ENCODE measurements around the gene GSG1L.

Gene GSG1L

DNA sequence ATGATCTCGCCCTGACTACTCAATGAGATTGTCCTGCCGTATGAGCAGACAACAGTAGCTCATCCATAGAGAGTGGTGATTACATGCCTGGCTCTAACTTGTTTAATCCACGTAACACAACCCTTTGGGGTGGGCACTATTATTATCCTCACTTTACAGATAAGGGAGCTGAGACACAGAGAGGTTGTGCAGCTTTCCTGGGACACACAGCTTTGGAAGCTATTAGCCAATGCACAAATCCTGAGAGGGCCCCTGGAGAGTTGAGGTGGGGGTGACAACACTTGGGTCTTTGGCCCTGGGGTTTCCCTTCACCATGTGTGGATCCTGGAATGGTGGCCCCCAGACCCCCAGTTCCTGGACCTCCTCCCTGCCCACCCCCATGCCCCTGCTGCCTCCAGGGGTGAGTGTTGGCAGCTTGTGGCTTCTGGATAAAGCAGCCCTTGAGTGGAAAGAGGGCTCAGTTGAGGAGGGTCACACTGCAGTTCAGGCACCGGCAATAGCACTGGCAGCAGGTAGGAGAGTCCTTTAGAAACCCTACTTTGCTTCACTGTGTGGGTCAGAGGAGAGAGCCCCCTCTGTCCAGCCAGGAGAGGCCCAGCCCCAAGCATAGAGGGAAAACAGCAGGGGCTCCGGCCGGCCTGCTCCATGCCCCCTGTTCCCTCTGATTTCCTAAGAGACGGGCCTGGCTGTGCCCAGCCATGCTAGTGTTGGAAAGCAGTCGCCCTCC, 282.9 kb downstream of the GSG1L start:
- Histone ChIP-seq H3K27me3 (ENCODE audit: control insufficient read depth, insufficient read depth, low read length) (no peaks in the 10 kb centered on the region), H3K4me1 (ENCODE audit: control insufficient read depth, insufficient read depth, low read length) (peaks cover 7% of the 10 kb centered on the region; the same call in 1 of the 2 replicates)

DNA sequence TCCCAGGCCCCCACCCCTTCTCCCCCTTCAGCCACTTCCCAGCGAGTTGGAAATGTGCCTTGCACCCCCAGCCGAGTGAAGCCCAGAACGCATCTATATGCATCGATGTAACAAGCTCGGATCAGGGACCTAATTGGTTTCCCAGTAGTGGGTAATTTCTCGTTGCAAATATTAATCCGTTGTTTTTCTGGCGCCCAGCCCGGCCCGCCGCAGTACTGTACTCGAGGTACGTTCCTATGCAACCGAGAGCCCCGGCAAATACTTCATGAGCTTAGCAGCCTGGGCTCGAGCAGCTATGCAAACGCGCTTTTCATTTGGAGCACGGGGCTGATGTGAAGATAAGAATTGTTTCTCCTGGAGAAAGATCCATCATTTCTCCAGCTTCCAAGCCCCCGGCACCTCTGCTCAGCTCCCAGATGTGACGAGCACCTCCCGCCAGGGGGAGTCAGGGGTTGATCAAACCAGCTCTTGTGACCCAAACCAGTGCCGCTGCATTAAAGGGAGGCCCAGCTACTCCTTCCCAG, 283.8 kb downstream of the GSG1L start:
- Histone ChIP-seq H3K36me3 (ENCODE audit: control insufficient read depth, insufficient read depth, low read length) (no peaks in the 10 kb centered on the region), H3K4me1 (ENCODE audit: control insufficient read depth, insufficient read depth, low read length) (peaks cover 7% of the 10 kb centered on the region; the same call in 1 of the 2 replicates), H3K9me3 (ENCODE audit: control insufficient read depth, insufficient read depth, low read length) (no peaks in the 10 kb centered on the region), H3K27ac (ENCODE audit: low read depth, low read length) (no peak overlapping the region), H3K27me3 (ENCODE audit: control insufficient read depth, insufficient read depth, low read length) (no peaks in the 10 kb centered on the region), H3K4me3 (ENCODE audit: low read depth, low read length) (no peak overlapping the region), H3K9ac (ENCODE audit: low read depth, low read length) (no peak overlapping the region)

More for the DNA sequence above, 282.9 kb downstream of the GSG1L start:
- no peaks in the 10 kb centered on the region for H3K36me3 ChIP-seq (ENCODE audit: control insufficient read depth, insufficient read depth, low read length)
- no peak overlapping the region for H3K9ac ChIP-seq (ENCODE audit: low read depth, low read length)
- no peak overlapping the region for H3K27ac ChIP-seq (ENCODE audit: low read depth, low read length)
- H3K4me3 ChIP-seq (ENCODE audit: low read depth, low read length), result no peak overlapping the region
- no peaks in the 10 kb centered on the region for H3K9me3 ChIP-seq (ENCODE audit: control insufficient read depth, insufficient read depth, low read length)

DNA sequence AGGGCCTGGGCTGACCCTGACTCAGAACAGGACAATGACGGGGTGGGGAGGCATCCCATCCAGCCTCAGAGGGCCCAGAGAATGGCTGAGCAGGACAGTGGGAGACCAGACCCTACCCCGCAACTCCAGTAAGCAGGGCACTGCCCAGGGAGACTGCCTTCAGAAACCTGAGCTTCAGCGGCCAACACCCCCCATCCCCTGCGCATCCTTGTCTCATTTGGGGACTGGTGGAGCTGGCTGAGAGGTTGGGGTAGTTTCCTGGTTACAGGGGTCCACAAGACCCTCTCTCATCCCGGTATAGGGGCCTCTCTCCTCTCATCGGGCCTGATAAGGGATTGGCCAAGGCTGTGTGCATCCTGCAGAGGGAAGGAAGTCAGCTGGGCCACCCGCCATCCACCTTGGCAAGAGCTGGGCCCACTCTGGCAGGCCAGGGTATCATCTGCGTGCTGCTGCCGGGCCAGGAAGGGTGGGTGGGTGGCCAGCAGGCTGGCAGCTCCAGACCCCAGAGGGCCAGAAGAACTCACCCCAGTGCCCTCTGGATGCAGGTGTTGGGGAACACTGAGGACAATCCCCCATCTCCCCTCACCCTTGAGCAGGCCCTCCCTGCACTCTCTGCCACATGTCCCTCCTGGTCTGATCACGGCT, 284.5 kb downstream of the GSG1L start:
- H3K27ac ChIP-seq (ENCODE audit: low read depth, low read length), result no peak overlapping the region
- H3K36me3 ChIP-seq (ENCODE audit: control insufficient read depth, insufficient read depth, low read length), result no peaks in the 10 kb centered on the region
- H3K9me3 ChIP-seq (ENCODE audit: control insufficient read depth, insufficient read depth, low read length), result no peaks in the 10 kb centered on the region
- H3K4me1 ChIP-seq (ENCODE audit: control insufficient read depth, insufficient read depth, low read length), result peaks cover 7% of the 10 kb centered on the region; the same call in 1 of the 2 replicates
- no peaks in the 10 kb centered on the region for H3K27me3 ChIP-seq (ENCODE audit: control insufficient read depth, insufficient read depth, low read length)
- H3K4me3 ChIP-seq (ENCODE audit: low read depth, low read length), result no peak overlapping the region
- no peak overlapping the region for H3K9ac ChIP-seq (ENCODE audit: low read depth, low read length)

DNA sequence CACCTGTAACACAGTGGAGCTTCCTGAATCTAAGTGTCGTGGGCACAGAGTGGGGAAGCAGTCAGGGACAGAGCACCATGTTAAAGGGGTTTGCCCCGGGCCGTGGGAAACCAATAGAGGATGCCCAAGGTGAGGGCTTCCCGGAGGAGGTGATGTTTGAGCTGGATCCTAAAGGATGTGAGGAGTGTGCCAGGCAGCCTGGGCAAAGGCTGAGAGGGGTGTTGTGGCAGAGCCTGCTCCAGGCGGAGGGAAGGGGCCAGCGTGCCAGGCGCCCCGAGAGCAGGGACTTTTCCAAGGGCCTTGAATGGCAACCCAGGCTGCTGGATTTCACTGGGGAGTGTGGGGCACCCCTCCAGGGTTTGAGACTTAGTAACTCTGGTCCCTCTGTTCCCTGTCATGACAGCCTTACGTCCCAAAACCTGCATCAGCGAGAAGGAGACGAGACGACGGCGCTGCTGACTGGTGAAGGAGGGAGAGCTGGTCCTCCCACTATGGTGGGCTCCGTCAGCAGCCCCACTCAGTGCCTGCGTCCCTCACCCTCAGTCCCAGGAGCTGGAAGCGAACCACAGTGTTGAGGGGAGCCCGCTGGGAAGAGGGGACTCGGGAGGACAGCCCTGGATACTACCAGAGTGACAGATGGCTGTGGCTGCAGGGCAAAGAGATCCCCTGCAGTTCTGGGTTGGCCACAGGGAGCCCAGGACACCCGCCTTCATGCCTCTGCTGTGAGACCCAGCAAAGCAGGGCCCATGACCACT, 285.2 kb downstream of the GSG1L start:
- Histone ChIP-seq H3K4me3 (ENCODE audit: low read depth, low read length) (no peak overlapping the region), H3K9me3 (ENCODE audit: control insufficient read depth, insufficient read depth, low read length) (no peaks in the 10 kb centered on the region), H3K4me1 (ENCODE audit: control insufficient read depth, insufficient read depth, low read length) (peaks cover 7% of the 10 kb centered on the region; the same call in 1 of the 2 replicates), H3K9ac (ENCODE audit: low read depth, low read length) (no peak overlapping the region), H3K36me3 (ENCODE audit: control insufficient read depth, insufficient read depth, low read length) (no peaks in the 10 kb centered on the region), H3K27ac (ENCODE audit: low read depth, low read length) (no peak overlapping the region), H3K27me3 (ENCODE audit: control insufficient read depth, insufficient read depth, low read length) (no peaks in the 10 kb centered on the region)

DNA sequence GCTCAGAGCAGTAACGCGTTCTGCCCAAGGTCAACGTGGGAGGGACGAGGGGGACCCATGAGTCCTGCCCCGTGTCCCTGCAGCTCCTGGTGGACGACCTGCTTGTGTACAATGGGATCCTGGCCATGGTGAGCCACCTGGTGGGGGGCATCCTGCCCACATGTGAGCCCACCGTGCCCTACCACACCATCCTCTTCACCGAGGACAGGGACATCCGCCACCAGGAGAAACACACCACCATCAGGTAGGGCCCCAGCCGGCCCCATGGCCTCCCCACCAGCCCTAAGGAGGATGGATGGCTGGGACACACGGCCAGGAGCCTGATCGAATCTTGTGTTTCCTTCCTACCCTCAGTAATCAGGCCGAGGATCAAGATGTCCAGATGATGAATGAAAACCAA, 286.0 kb downstream of the GSG1L start:
- H3K36me3 ChIP-seq (ENCODE audit: control insufficient read depth, insufficient read depth, low read length), result no peaks in the 10 kb centered on the region
- H3K4me3 ChIP-seq (ENCODE audit: low read depth, low read length), result no peak overlapping the region
- no peaks in the 10 kb centered on the region for H3K9me3 ChIP-seq (ENCODE audit: control insufficient read depth, insufficient read depth, low read length)
- H3K9ac ChIP-seq (ENCODE audit: low read depth, low read length), result no peak overlapping the region
- no peak overlapping the region for H3K27ac ChIP-seq (ENCODE audit: low read depth, low read length)
- peaks cover 7% of the 10 kb centered on the region; the same call in 1 of the 2 replicates for H3K4me1 ChIP-seq (ENCODE audit: control insufficient read depth, insufficient read depth, low read length)
- H3K27me3 ChIP-seq (ENCODE audit: control insufficient read depth, insufficient read depth, low read length), result no peaks in the 10 kb centered on the region

DNA sequence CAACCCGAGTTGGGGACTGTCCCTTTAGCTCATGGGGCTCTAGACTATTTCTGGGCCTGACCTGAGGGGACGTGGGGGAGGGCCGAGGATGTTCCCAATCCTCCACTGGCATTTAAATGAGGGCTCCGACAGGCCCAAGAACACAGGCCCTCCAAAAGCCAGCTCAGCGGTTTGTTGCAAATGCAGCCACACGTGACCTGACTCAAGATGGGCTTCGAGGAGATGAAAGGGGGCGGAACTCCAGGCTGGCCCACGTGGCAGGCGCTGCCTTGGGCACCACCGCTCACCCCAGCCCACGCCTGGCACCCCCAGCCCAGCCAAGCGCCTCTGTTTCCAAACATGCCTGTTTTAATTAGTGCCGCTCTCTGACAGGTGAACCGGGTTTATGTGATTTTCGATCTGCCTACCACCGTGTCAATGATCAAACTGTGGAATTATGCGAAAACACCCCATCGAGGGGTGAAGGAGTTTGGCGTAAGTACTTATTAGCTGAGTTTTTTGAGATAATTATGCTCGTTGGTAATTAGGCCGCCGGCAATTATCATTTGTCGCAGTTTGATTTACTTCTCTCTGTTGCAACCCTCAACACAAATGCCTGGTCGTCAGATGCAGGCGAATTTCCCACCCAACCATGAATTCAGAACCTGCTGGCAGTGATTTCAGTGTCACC, 286.8 kb downstream of the GSG1L start:
- Histone ChIP-seq H3K4me3 (ENCODE audit: low read depth, low read length) (no peak overlapping the region), H3K27me3 (ENCODE audit: control insufficient read depth, insufficient read depth, low read length) (no peaks in the 10 kb centered on the region), H3K36me3 (ENCODE audit: control insufficient read depth, insufficient read depth, low read length) (no peaks in the 10 kb centered on the region), H3K4me1 (ENCODE audit: control insufficient read depth, insufficient read depth, low read length) (peaks cover 7% of the 10 kb centered on the region; the same call in 1 of the 2 replicates), H3K27ac (ENCODE audit: low read depth, low read length) (no peak overlapping the region), H3K9me3 (ENCODE audit: control insufficient read depth, insufficient read depth, low read length) (no peaks in the 10 kb centered on the region), H3K9ac (ENCODE audit: low read depth, low read length) (no peak overlapping the region)

DNA sequence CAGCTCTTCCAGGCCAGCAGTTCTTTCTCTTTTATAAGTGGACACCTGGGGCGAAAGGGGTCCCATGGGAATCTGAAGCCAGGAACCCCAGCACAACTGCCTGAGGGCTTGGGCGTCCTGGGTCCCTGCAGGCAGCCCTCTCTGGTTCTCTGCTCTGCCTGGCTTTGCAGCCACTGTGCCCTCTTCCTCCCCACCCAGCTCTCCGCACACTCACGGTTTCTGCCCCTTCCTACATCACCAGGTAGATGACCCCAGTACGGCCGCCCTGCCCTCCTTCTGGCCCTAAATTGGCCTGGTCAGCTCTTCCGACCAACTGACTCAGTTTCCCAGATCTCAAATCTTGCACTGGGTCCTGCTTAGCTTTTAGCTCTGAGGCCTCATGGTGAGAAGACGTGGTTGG, 288.3 kb downstream of the GSG1L start:
- Histone ChIP-seq H3K4me1 (ENCODE audit: control insufficient read depth, insufficient read depth, low read length) (peaks cover 7% of the 10 kb centered on the region; the same call in 1 of the 2 replicates), H3K4me3 (ENCODE audit: low read depth, low read length) (no peak overlapping the region), H3K9me3 (ENCODE audit: control insufficient read depth, insufficient read depth, low read length) (no peaks in the 10 kb centered on the region), H3K27ac (ENCODE audit: low read depth, low read length) (no peak overlapping the region), H3K27me3 (ENCODE audit: control insufficient read depth, insufficient read depth, low read length) (no peaks in the 10 kb centered on the region), H3K9ac (ENCODE audit: low read depth, low read length) (no peak overlapping the region), H3K36me3 (ENCODE audit: control insufficient read depth, insufficient read depth, low read length) (no peaks in the 10 kb centered on the region)

DNA sequence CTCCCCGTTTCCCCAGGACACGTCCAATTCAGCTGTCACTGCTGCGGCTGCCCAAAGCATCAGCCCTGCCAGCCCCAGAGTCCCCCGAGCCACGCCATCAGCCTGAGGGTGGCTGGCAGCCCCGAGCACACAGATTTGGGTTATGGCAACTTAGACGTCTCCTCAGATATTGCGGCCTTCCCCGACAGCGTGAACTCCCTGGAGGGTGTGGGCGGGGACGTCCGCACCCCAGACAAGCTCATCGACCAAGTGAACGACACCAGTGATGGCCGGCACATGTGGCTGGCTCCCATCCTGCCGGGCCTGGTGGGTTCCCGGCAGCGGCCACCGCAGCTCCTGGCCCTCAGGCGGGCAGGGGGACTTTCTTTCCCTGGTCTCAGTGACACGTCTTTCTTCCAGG, 288.7 kb downstream of the GSG1L start:
- Histone ChIP-seq H3K27me3 (ENCODE audit: control insufficient read depth, insufficient read depth, low read length) (no peaks in the 10 kb centered on the region), H3K27ac (ENCODE audit: low read depth, low read length) (no peak overlapping the region), H3K9me3 (ENCODE audit: control insufficient read depth, insufficient read depth, low read length) (no peaks in the 10 kb centered on the region), H3K4me1 (ENCODE audit: control insufficient read depth, insufficient read depth, low read length) (peaks cover 3% of the 10 kb centered on the region; the same call in 1 of the 2 replicates), H3K36me3 (ENCODE audit: control insufficient read depth, insufficient read depth, low read length) (no peaks in the 10 kb centered on the region), H3K9ac (ENCODE audit: low read depth, low read length) (no peak overlapping the region), H3K4me3 (ENCODE audit: low read depth, low read length) (no peak overlapping the region)

DNA sequence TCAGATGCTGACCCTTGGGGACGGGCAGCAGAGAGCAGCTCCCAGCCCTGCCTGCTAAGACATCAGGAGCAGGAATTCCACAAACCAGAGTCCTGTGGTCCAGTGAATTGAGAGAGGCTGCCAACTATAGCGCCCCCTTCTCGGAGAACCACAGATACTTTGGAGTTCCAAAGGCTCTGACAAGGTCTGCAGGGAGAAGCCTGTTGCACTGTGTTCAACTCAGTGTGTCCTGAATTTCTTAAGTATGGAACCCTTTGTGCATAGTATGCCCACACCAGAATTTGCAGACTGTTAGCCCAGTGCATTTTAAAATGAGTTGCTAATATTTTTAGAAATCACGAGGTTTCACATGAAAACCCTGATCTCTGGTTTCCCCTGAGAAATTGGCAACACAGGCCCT, 290.2 kb downstream of the GSG1L start:
- Histone ChIP-seq H3K9ac (ENCODE audit: low read depth, low read length) (no peak overlapping the region), H3K4me3 (ENCODE audit: low read depth, low read length) (no peak overlapping the region), H3K27ac (ENCODE audit: low read depth, low read length) (no peak overlapping the region), H3K27me3 (ENCODE audit: control insufficient read depth, insufficient read depth, low read length) (no peaks in the 10 kb centered on the region), H3K4me1 (ENCODE audit: control insufficient read depth, insufficient read depth, low read length) (no peaks in the 10 kb centered on the region), H3K36me3 (ENCODE audit: control insufficient read depth, insufficient read depth, low read length) (no peaks in the 10 kb centered on the region), H3K9me3 (ENCODE audit: control insufficient read depth, insufficient read depth, low read length) (no peaks in the 10 kb centered on the region)

DNA sequence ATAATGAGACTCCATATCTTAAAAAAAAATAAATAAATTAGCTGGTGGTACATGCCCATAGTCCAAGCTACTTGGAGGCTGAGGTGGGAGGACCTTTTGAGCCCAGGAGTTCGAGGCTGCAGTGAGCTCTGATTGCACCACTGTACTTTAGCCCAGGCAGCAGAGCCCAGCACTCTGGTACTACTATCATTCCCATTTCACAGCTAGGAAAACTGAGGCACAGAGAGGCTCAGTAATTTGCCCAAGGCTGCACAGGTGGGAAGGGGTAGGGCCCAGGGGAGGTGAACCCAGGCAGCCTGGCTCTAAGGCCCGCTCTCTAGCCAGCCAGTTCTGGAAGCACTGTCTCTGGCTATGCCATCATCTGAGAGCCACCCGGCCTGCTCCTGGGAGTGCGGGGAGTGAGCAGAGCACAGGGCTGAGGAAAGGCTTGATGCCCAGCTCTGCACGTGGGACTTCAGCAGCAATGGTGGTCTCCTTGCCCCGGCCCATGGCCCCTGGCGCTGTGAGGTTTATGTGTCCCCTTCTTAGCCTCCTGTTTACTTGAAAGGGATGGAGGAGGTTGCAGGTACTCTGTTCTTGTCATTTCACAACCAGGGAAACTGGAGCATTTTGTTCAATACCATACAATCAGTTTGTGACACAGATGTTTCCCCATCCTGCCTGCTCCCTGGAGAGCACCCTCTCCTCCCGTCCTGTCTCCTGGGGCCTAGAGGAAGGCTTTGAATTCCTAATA, 291.3 kb downstream of the GSG1L start:
- Histone ChIP-seq H3K36me3 (ENCODE audit: control insufficient read depth, insufficient read depth, low read length) (no peaks in the 10 kb centered on the region), H3K27ac (ENCODE audit: low read depth, low read length) (no peak overlapping the region), H3K9ac (ENCODE audit: low read depth, low read length) (no peak overlapping the region), H3K4me3 (ENCODE audit: low read depth, low read length) (no peak overlapping the region), H3K9me3 (ENCODE audit: control insufficient read depth, insufficient read depth, low read length) (no peaks in the 10 kb centered on the region), H3K4me1 (ENCODE audit: control insufficient read depth, insufficient read depth, low read length) (no peaks in the 10 kb centered on the region), H3K27me3 (ENCODE audit: control insufficient read depth, insufficient read depth, low read length) (no peaks in the 10 kb centered on the region)

All from HUES48 (cell line).